ENCODE measurements around the gene AZU1.
"Not testable (repeated sequence)": the region's sequence is repeated elsewhere in the genome, so short reads cannot be mapped to it uniquely, and the experiment has no call there.

Gene AZU1

DNA sequence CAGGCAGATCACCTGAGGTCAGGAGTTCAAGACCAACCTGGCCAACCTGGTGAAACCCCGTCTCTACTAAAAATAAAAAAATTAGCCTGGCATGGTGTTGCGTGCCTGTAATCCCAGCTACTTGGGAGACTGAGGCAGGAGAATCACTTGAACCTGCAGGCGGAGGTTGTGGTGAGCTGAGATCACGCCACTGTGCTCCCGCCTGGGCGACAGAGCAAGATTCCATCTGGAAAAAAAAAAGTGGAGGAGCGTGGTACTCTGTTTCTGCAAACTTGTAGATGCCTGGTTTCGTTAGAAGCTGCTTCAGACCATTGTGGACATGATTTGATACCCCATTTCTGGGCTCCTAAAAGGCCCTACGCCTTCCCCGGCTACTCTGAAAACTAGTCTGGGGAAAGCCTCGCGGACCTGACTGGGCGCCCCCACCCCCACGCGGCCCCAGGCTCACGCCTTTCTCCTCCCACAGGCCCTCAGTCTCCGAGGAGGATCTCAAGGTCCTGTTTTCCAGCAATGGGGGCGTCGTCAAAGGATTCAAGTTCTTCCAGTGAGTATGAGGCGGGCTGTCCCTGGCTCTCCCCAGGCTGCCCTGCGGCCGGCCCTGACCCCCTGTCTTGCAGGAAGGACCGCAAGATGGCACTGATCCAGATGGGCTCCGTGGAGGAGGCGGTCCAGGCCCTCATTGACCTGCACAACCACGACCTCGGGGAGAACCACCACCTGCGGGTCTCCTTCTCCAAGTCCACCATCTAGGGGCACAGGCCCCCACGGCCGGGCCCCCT is 17.4 kb upstream of the AZU1 start:
- no peak for DNase-seq (ENCODE audit: low spot score)

DNA sequence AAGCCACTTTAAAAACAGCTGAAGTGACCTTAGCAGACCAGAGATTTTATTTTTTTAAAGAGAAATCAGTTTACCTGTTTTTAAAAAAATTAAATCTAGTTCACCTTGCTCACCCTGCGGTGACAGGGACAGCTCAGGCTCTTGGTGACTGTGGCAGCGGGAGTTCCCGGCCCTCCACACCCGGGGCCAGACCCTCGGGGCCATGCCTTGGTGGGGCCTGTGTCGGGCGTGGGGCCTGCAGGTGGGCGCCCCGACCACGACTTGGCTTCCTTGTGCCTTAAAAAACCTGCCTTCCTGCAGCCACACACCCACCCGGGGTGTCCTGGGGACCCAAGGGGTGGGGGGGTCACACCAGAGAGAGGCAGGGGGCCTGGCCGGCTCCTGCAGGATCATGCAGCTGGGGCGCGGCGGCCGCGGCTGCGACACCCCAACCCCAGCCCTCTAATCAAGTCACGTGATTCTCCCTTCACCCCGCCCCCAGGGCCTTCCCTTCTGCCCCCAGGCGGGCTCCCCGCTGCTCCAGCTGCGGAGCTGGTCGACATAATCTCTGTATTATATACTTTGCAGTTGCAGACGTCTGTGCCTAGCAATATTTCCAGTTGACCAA is 16.7 kb upstream of the AZU1 start:
- no peak for DNase-seq (ENCODE audit: low spot score)

DNA sequence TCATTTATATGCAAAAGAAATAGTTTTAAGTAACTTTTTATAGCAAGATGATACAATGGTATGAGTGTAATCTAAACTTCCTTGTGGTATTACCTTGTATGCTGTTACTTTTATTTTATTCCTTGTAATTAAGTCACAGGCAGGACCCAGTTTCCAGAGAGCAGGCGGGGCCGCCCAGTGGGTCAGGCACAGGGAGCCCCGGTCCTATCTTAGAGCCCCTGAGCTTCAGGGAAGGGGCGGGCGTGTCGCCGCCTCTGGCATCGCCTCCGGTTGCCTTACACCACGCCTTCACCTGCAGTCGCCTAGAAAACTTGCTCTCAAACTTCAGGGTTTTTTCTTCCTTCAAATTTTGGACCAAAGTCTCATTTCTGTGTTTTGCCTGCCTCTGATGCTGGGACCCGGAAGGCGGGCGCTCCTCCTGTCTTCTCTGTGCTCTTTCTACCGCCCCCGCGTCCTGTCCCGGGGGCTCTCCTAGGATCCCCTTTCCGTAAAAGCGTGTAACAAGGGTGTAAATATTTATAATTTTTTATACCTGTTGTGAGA is 16.1 kb upstream of the AZU1 start:
- DNase-seq (ENCODE audit: low spot score) = no peak

DNA sequence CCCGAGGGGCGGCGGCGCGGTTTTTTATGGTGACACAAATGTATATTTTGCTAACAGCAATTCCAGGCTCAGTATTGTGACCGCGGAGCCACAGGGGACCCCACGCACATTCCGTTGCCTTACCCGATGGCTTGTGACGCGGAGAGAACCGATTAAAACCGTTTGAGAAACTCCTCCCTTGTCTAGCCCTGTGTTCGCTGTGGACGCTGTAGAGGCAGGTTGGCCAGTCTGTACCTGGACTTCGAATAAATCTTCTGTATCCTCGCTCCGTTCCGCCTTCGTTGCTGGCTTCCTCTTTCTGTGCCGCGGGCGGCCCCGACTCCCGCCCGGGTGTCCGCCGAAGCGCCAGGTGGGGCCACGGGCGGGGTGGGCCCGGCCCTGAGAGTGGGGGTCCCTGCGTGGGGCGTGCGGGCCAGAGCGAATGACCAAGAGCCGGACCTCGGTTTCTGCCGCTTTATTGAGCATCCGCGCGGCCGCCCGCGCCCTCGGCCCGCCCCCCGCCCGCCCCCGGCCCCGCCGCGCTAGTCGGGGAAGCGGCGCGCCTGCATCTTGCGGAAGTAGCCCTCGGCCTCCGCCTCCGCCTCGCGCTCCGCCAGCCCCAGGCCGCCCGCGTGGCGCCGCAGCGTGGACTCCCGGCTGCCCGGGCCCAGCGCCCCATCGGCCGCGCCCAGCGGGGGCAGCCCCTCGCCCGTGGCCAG is 15.4 kb upstream of the AZU1 start:
- DNase-seq (ENCODE audit: low spot score) = no peak

DNA sequence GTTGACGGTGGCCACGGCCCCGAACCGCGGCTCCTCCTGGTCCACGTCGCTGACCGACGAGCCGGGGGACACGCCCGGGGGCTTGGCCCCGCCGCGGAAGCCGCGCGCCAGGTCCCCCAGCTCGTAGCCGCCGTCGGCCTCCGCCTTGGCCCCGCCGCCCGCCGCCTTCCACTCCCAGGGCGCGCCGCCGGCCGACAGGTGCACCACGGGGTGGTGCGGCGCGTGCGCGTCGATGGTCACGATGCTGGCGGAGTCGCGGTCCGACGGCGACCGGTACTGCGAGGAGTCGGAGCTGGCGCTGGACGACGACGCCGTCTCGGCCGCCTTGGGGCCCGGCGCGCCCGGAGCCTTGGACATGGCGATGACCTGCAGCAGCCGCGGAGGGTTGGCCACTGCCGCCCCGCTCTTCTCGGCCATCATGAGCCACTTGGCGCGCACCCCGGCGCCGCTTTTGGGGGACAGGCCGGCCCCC is 14.9 kb upstream of the AZU1 start:
- no peak for DNase-seq (ENCODE audit: low spot score)

DNA sequence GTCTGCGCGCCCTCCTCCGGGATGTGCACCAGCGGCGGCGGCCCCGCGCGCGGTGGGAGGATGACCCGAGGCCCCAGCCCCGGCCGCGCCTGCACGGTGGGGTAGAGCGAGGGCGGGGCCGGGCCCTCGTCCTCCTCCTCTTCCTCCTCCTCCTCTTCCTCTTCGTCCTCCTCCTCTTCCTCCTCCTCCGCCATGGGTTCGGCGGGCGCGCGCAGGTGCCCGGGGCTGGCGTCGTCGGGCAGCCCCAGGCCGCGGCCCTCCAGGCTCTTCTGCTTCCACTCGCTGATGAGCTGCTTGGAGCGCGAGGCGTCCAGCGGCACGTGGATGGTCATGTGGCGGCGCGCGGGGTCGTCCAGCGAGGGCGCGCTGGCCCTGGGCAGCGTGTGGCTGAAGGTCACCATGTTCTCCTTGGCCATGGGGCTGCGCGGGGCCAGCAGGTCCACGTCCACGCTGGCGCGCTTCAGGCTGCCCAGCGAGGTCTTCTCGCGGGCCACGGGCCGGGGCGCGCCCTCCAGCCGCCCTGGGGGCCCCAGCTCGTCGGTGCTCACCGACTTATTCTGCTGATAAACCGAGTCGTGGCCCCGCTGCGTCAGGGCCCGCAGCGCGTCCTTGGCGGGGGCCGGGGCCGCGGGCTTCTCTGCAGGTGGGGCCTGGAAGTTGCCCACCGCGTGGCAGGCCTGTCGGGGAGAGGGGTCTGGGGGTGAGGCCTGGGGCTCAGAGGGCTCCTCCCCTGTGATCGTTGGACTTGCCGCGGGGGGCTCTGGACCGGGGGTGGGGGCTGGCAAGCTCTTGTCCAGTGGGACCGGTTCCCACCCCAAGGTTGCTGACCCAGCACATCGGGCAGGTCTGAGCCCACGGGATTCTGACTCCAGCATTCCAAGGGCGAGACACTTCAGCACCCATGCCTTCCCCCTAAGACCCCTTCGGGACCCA is 14.2 kb upstream of the AZU1 start:
- no peak for DNase-seq (ENCODE audit: low spot score)

DNA sequence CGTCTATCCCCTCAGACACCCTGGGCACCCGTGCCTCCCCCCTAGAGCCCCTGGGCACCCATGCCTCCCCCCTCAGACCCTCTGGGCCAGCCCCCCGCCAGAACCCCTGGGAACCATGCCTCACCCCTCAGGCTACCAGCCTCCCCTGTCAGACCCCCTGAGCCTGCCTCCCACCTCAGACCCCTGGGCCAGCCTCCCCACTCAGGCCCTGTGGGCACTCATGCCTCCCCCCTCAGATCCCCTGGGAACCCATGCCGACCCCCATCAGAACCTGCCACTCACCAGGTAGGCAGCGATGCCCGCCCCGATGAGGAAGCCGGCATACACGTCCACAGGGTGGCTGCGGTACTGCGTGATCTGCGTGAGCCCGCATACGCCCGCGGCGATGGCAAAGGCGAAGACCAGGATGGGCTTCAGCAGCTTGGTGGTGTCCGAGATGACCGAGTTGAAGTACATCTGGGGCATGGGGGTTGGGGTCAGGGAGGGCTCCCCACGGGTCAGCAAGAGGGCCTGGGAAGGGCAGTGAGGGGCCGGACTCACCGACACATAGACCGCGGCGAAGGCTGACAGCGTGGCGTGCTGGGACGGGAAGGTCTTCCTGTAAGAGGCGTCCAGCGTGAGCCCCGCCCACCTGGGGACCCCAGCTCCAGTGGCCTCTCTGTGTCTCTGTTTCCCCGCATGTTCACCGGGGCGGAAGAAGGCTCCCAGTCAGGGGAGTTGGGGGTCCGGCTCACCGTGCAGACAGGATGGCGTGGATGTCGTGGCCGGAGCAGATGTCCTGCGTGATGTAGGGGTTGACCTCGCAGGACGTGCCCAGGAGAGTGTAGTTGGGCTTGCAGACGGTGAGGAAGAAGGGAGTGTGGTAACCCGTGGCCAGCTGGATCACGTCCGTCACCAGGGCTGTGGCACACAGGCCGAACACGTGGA is 13.2 kb upstream of the AZU1 start:
- no peak for DNase-seq (ENCODE audit: low spot score)

DNA sequence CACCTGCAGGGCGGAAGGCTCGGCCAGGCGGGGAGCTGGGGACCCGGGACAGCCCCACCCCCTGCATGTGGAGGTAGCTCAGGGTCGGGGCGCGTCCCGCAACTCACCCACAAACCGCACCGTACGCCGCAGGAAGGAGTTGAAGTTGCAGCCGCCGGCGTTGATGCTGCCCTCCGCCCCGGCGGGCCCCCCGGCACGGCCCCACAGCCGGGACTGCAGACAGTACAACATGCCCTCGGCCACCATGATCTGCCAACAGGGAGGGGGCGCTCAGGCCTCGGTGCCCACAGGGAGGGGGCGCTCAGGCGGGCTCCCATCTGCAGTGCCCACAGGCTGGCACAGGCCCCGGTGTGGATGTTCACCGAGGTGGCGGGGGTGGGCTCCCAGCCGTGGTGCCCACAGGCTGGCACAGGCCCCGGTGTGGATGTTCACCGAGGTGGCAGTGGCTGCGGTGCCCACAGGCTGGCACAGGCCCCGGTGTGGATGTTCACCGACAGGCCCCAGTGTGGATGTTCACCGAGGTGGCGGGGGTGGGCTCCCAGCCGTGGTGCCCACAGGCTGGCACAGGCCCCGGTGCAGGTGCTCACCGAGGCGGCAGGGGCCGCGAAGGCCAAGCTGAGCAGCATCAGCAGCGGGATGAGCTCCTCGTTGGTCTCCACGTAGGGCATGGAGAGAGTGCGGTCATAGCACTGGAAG is 12.4 kb upstream of the AZU1 start:
- no peak for DNase-seq (ENCODE audit: low spot score)

DNA sequence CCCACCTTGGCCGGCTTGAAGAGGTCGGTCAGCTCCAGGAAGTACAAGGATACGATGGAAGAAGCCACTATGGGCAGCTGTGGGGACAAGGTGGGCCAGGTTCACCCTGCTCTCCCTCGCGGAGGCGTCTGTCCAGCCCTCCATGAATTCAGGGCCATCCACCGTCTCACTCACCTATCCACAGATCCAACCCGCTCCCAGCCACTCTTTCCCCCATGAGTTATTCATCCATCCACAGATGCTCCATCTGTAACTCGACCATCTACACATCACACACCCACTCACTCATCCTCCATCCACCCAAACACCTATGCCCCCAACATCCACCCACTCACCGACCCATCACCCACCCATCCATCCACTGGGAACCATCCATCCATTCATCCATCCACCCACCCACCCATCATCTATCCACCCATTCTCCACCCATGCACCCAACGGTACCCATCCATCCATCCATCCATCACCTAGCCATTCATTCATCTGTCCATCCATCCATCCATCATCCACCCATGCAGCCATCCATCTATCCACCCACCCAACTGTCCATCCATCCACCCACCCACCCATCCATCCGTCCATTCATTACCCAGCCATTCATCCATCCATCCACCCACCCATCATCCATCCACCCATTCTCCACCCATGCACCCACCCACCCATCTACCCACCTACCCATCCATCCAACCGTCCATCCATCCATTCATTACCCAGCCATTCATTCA is 11.7 kb upstream of the AZU1 start:
- no peak for DNase-seq (ENCODE audit: low spot score)

DNA sequence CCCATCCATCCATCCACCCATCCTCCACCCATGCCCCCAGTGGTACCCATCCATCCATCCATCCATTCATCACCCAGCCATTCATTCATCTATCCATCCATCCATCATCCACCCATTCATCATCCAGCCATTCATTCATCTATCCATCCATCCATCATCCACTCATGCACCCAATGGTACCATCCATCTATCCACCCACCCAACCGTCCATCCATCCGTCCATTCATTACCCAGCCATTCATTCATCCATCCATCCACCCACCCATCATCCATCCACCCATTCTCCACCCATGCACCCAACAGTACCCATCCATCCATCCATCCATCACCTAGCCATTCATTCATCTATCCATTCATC is 11.2 kb upstream of the AZU1 start:
- DNase-seq (ENCODE audit: low spot score) = no peak

DNA sequence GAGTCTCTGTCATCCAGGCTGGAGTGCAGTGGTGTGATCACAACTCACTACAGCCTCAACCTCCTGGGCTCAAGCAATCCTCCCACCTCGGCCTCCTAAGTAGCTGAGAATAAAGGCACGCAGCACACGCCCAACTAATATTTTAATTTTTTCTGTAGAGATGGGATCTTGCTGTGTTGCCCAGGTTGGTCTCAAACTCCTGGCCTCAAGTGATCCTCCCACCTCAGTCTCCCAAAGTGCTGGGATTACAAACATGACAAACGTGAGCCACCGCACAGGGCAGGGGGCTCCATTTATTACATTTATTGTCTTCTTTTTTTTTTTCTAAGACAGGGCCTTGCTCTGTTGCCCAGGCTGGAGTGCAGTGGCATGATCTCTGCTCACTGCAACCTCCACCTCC is 7.4 kb upstream of the AZU1 start:
- DNase-seq (ENCODE audit: low spot score) = not testable (repeated sequence)

DNA sequence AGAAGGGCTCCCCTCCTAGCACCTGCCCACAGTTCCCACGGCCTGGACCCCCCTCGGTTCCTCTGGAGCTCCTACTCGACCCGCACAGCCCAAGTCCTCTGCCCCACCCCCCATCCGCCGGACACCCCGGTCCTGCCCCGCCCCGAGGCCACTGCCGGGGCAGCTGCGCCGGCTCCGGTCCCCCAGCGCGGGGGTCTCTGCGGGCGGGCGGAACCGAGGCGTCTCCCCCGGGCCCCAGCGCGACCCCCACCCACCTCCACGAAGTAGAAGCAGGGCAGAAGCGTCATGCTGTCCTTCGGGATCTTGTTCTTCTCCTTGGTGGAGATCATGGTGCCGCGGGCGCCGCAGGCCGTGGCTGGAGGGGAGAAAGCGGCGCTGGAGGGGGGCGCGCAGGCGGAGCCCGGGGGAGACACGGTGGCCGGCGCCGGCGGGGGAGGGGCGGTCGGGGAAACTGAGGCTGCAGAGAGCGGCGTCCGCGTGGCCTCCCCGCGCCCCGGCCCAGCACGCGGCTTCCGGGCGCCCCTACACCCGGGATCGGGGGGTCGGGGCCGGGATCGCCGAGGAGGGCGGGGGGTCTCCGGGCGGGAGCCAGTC is 6.3 kb upstream of the AZU1 start:
- DNase-seq (ENCODE audit: low spot score) = no peak

DNA sequence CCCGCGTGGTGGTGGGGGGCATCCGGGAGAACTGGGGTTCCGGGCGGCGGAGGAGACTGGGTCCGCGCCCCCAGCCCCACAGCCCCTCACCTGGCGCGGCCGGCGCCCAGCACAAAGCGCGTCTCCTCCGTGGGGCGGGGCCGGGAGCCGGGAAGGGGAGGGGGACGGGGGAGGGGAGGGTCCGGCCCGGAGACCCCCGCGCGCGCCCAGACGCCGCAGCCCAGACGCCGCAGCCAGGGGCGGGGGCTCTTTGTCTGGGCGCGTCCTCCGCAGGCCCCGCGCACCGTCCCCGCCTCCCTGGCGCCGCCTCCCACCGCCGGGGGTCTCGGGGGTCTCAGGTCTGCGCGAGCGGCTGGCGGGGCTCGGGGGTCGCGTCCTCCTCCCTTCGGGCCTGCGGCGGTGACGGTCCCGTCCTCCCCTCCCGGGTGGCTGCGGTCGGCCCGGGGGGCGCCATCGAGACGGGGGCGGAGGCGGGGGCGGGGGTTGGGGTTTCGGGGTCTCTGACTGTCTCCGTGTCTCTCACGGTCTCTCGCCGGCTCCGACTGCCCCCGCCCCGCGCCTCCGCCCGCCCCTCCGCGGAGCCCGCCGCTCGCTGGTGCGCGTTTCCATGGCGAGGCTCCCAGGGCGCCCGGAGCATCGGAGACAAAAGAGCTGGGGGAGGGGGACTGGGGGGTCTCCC is 5.7 kb upstream of the AZU1 start, which contains the start of gene PLPPR3:
Gene PLPPR3 (minus strand): TSS at position 131 of the 679 bp plus-strand sequence. CDS start 396 bp downstream, outside the sequence.
- DNase-seq (ENCODE audit: low spot score) = no peak

DNA sequence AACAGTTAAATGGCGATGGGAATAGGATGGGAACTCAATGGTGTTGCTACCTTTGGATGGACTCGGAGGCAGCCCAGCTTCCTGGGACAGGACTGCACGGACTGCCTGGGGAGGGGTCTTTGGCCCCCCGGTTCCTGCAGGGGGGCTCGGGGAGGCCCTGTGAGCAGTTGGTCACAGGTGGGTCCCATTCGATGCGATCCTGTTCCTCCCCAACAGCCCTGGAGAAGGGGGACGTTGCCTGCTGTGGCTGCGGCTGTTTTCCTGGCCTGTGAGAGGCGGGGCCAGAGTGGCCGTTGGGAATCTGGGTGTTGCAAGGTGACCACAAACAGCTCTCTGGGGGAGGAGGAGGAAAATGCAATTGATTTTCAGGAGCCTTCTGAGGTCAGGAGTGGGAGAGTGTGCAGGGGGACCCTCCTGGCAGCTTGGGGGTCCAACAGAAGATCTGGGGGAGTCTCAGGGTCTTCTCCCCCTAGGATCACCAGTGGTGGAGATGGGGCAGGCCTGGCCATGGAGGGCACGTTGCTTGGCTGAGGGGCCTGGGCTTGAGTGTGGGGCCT is 4.0 kb upstream of the AZU1 start:
- DNase-seq (ENCODE audit: low spot score) = no peak

DNA sequence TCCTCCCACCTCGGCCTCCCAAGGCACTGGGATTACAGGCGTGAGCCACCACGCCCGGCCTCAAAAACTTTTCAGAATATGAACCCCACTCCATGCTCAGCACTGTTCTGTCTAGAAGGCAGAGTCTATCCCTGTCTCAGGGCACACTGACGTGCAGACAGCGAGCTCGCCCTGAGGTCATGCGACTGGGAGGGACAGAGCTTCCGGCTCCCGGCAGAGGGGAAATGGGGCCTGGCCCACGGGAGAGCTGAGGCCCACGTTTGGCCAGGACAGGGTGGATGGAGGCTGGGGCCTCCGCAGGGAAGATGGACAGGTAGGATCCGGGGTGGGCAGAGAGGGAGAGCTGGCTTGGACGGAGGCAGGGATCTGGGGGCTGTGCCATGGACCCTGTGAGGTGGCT is 2.8 kb upstream of the AZU1 start:
- DNase-seq (ENCODE audit: low spot score) = no peak

DNA sequence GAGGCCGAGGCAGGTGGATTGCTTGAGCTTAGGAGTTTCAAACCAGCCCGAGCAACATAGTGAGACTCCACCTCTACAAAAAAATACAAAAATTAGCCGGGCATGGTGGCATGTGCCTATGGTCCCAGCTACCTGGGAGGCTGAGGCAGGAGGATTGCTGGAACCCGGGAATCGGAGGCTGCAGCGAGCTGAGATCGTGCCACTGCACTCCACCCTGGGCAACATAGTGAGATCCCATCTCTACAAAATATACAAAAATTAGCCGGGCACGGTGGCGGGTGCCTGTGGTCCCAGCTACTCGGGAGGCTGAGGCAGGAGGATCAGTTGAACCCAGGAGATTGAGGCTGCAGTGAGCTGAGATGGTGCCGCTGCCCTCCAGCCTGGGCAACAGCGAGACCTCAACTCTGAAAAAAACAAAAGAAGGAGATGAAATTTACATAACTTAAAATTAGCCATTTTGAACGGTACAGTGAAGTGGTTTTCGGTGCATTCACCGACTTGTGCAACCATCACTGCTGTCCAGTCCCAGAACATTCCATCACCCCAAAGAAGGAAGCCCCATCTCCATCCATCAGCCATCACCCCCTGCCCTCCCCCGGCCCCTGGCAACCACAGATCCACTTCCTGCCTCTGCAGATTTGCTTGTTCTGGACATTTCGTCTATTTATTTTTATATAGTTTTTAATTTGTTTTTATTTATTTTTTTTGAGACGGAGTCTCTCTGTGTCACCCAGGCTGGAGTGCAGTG is 1.6 kb upstream of the AZU1 start:
- DNase-seq (ENCODE audit: low spot score) = no peak

DNA sequence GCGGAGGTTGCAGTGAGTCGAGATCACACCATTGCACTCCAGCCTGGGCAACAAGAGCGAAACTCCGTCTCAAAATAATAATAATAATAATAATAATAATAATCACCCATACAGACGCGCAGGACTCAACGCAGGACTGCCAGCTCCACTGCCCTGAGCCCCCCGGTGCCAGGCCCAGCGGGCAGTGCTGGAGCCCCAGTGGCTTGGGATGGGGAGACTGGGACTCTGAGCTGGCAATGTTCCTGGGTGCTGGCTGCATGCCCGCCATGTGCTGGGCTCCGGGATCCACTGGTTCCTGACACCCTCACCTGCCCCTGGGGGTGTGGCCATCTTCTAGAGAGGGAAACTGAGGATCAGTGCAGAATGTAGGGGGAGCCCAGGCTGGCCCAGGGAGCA is 325 bp upstream of the AZU1 start:
- DNase-seq (ENCODE audit: low spot score) = no peak

Measured in globus pallidus (tissue), 1 donor.